Measurements from ENCODE around the gene MLIP.

Gene MLIP

DNA sequence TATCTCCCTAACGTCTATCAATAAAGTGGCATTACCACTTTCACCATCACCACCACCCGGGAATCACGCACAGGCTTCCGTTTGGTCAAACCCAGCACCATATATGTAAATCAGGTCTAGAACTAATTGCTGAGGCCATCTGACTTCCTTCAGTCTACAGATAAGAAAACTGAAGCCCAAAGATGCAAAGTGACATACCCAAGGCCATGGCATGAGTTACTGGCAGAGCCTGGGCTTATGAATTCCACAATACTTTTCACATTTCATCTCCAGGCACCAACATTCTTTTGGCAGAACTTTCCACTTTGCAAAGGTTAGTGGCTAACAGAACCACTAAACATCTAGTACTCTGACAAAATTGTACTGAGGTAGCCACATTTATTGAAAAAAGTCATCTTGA is 132.5 kb downstream of the MLIP start:
- Histone ChIP-seq H2BK12ac (ENCODE audit: low read length) (no peak overlapping the region), H3K9me3 (ENCODE audit: insufficient read depth, low read depth, low read length) (no peaks in the 10 kb centered on the region), H3K4me2 (ENCODE audit: low read length) (no peak overlapping the region), H3K36me3 (ENCODE audit: control insufficient read depth in 1 of 2, insufficient read depth in 2 of 2, low read length in 2 of 2) (no peaks in the 10 kb centered on the region), H3K27me3 (ENCODE audit: insufficient read depth, low read length) (no peaks in the 10 kb centered on the region), H2AFZ (ENCODE audit: insufficient read depth, low read length, poor library complexity) (no peak overlapping the region), H3K4ac (ENCODE audit: low read depth, low read length) (no peak overlapping the region), H2BK120ac (ENCODE audit: insufficient read depth, low read length, poor library complexity) (no peak overlapping the region), H2BK5ac (ENCODE audit: low read depth, low read length, poor library complexity) (no peak overlapping the region), H3K14ac (ENCODE audit: low read length) (no peak overlapping the region), H3K9ac (ENCODE audit: low read length) (no peak overlapping the region), H3K18ac (ENCODE audit: low read length) (no peak overlapping the region), H3K4me3 (ENCODE audit: low read depth, low read length) (no peak overlapping the region), H4K8ac (ENCODE audit: low read depth, low read length) (no peak overlapping the region), H3K4me1 (ENCODE audit: control insufficient read depth in 1 of 2, insufficient read depth in 2 of 2, low read length in 2 of 2) (no peaks in the 10 kb centered on the region), H4K91ac (ENCODE audit: low read depth, low read length) (no peak overlapping the region), H3K27ac (ENCODE audit: low read depth, low read length) (no peak overlapping the region), H3K23ac (ENCODE audit: low read length) (no peak overlapping the region), H2AK5ac (ENCODE audit: low read length) (no peak overlapping the region), H4K12ac (ENCODE audit: low read depth, low read length) (no peak overlapping the region), H3K79me1 (ENCODE audit: low read length) (no peaks in the 10 kb centered on the region), H3K79me2 (ENCODE audit: control insufficient read depth, insufficient read depth, low read length, poor library complexity) (no peaks in the 10 kb centered on the region)
- no peak for DNase-seq
- no CpG with 5 or more reads among the region's 4 CpGs for WGBS (ENCODE audit: extremely low coverage, insufficient coverage, insufficient read length)

DNA sequence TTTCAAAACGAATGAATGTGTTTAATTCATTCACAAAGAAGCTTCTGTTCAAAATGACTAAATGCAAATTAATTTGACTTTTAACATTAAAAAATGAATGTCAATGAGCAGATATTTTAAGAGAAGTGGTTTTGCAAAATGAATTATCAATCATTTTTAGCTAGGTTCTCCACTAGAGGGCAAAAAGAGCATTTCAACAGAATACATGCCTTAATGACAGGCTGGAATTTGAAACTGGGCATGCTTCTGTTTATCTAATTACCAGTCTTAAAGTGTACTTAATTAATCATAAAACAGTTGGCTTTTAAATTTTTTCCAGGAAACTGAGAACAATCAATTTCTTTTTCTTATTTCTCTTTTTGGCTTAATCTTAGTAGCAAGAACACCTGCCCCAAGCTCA is 133.2 kb downstream of the MLIP start:
- no CpG with 5 or more reads among the region's 1 CpG for WGBS (ENCODE audit: extremely low coverage, insufficient coverage, insufficient read length)
- no peak overlapping the region for H3K27ac ChIP-seq (ENCODE audit: low read depth, low read length)
- no peak overlapping the region for H3K23ac ChIP-seq (ENCODE audit: low read length)
- H3K4ac ChIP-seq (ENCODE audit: low read depth, low read length) = no peak overlapping the region
- H3K14ac ChIP-seq (ENCODE audit: low read length) = no peak overlapping the region
- H3K79me1 ChIP-seq (ENCODE audit: low read length) = no peaks in the 10 kb centered on the region
- H3K18ac ChIP-seq (ENCODE audit: low read length) = no peak overlapping the region
- no peak overlapping the region for H2BK5ac ChIP-seq (ENCODE audit: low read depth, low read length, poor library complexity)
- H3K9ac ChIP-seq (ENCODE audit: low read length) = no peak overlapping the region
- H3K4me3 ChIP-seq (ENCODE audit: low read depth, low read length) = no peak overlapping the region
- H3K4me1 ChIP-seq (ENCODE audit: control insufficient read depth in 1 of 2, insufficient read depth in 2 of 2, low read length in 2 of 2) = no peaks in the 10 kb centered on the region
- H4K12ac ChIP-seq (ENCODE audit: low read depth, low read length) = no peak overlapping the region
- no peaks in the 10 kb centered on the region for H3K9me3 ChIP-seq (ENCODE audit: insufficient read depth, low read depth, low read length)
- H3K27me3 ChIP-seq (ENCODE audit: insufficient read depth, low read length) = no peaks in the 10 kb centered on the region
- no peak overlapping the region for H4K91ac ChIP-seq (ENCODE audit: low read depth, low read length)
- no peak overlapping the region for H3K4me2 ChIP-seq (ENCODE audit: low read length)
- H2BK120ac ChIP-seq (ENCODE audit: insufficient read depth, low read length, poor library complexity) = no peak overlapping the region
- no peaks in the 10 kb centered on the region for H3K36me3 ChIP-seq (ENCODE audit: control insufficient read depth in 1 of 2, insufficient read depth in 2 of 2, low read length in 2 of 2)
- H3K79me2 ChIP-seq (ENCODE audit: control insufficient read depth, insufficient read depth, low read length, poor library complexity) = no peaks in the 10 kb centered on the region
- H2BK12ac ChIP-seq (ENCODE audit: low read length) = no peak overlapping the region
- H2AK5ac ChIP-seq (ENCODE audit: low read length) = no peak overlapping the region
- peak in 1 of 2 donors; percentile 52 for DNase-seq
- H2AFZ ChIP-seq (ENCODE audit: insufficient read depth, low read length, poor library complexity) = no peak overlapping the region
- H4K8ac ChIP-seq (ENCODE audit: low read depth, low read length) = no peak overlapping the region

DNA sequence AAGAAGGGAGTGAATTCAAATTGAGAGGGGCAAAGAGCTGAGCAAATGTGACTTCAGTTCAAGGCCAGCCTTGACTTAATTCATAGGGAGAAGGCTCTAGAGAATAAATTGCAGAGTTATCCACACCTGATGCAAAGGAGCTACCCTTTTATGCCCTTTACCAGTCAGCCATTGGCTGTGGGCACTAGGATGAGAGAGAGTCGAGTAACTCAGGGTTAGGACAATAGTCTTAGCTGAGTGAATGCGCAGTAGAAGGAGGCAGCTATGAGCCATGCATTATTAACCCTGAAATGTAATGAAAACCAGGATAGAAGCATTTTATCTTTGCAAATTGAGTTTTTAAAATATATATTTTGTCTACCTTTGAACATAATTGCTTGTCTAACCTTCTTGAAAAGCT is 134.0 kb downstream of the MLIP start:
- no peak overlapping the region for H2AK5ac ChIP-seq (ENCODE audit: low read length)
- H3K4me1 ChIP-seq (ENCODE audit: control insufficient read depth in 1 of 2, insufficient read depth in 2 of 2, low read length in 2 of 2) = no peaks in the 10 kb centered on the region
- no peak overlapping the region for H2BK12ac ChIP-seq (ENCODE audit: low read length)
- no peak overlapping the region for H3K9ac ChIP-seq (ENCODE audit: low read length)
- WGBS (ENCODE audit: extremely low coverage, insufficient coverage, insufficient read length) = no CpG with 5 or more reads among the region's 2 CpGs
- H2BK120ac ChIP-seq (ENCODE audit: insufficient read depth, low read length, poor library complexity) = no peak overlapping the region
- H3K18ac ChIP-seq (ENCODE audit: low read length) = no peak overlapping the region
- no peak overlapping the region for H2AFZ ChIP-seq (ENCODE audit: insufficient read depth, low read length, poor library complexity)
- no peaks in the 10 kb centered on the region for H3K9me3 ChIP-seq (ENCODE audit: insufficient read depth, low read depth, low read length)
- no peak overlapping the region for H3K4me3 ChIP-seq (ENCODE audit: low read depth, low read length)
- H3K36me3 ChIP-seq (ENCODE audit: control insufficient read depth in 1 of 2, insufficient read depth in 2 of 2, low read length in 2 of 2) = no peaks in the 10 kb centered on the region
- no peak overlapping the region for H4K12ac ChIP-seq (ENCODE audit: low read depth, low read length)
- no peak overlapping the region for H4K91ac ChIP-seq (ENCODE audit: low read depth, low read length)
- no peaks in the 10 kb centered on the region for H3K79me2 ChIP-seq (ENCODE audit: control insufficient read depth, insufficient read depth, low read length, poor library complexity)
- no peak overlapping the region for H3K14ac ChIP-seq (ENCODE audit: low read length)
- no peak overlapping the region for H3K27ac ChIP-seq (ENCODE audit: low read depth, low read length)
- no peaks in the 10 kb centered on the region for H3K27me3 ChIP-seq (ENCODE audit: insufficient read depth, low read length)
- H3K4ac ChIP-seq (ENCODE audit: low read depth, low read length) = no peak overlapping the region
- H3K4me2 ChIP-seq (ENCODE audit: low read length) = no peak overlapping the region
- no peak overlapping the region for H2BK5ac ChIP-seq (ENCODE audit: low read depth, low read length, poor library complexity)
- no peak for DNase-seq
- H4K8ac ChIP-seq (ENCODE audit: low read depth, low read length) = no peak overlapping the region
- no peaks in the 10 kb centered on the region for H3K79me1 ChIP-seq (ENCODE audit: low read length)
- H3K23ac ChIP-seq (ENCODE audit: low read length) = no peak overlapping the region

DNA sequence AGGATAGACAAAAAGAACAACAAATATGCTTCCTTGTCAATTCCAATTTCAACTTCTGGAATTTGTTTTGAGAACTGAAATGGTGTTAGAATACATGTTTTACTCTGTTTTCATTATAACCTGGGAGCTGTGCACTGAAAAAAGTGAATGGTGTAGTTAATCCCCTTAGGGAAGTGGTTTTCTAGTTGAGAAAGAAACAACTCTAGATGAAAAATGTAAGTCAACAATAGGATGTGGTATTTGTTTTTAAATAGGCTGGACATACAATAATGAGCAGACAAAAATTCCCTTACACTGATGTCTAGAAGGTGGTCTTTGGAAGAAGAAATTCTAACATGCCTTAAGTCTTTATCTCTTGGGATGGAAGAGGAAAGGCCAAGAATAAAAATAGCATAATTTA is 137.1 kb downstream of the MLIP start:
- H3K4me1 ChIP-seq (ENCODE audit: control insufficient read depth in 1 of 2, insufficient read depth in 2 of 2, low read length in 2 of 2) = no peaks in the 10 kb centered on the region
- no peak overlapping the region for H3K4me2 ChIP-seq (ENCODE audit: low read length)
- H3K18ac ChIP-seq (ENCODE audit: low read length) = no peak overlapping the region
- no peak for DNase-seq
- H4K12ac ChIP-seq (ENCODE audit: low read depth, low read length) = no peak overlapping the region
- no peak overlapping the region for H2BK12ac ChIP-seq (ENCODE audit: low read length)
- no peaks in the 10 kb centered on the region for H3K36me3 ChIP-seq (ENCODE audit: control insufficient read depth in 1 of 2, insufficient read depth in 2 of 2, low read length in 2 of 2)
- no peak overlapping the region for H3K23ac ChIP-seq (ENCODE audit: low read length)
- H3K4ac ChIP-seq (ENCODE audit: low read depth, low read length) = no peak overlapping the region
- H3K27me3 ChIP-seq (ENCODE audit: insufficient read depth, low read length) = no peaks in the 10 kb centered on the region
- H4K8ac ChIP-seq (ENCODE audit: low read depth, low read length) = no peak overlapping the region
- H2BK5ac ChIP-seq (ENCODE audit: low read depth, low read length, poor library complexity) = no peak overlapping the region
- H3K14ac ChIP-seq (ENCODE audit: low read length) = no peak overlapping the region
- H4K91ac ChIP-seq (ENCODE audit: low read depth, low read length) = no peak overlapping the region
- no peak overlapping the region for H2AFZ ChIP-seq (ENCODE audit: insufficient read depth, low read length, poor library complexity)
- no peak overlapping the region for H3K27ac ChIP-seq (ENCODE audit: low read depth, low read length)
- H2BK120ac ChIP-seq (ENCODE audit: insufficient read depth, low read length, poor library complexity) = no peak overlapping the region
- no peaks in the 10 kb centered on the region for H3K79me2 ChIP-seq (ENCODE audit: control insufficient read depth, insufficient read depth, low read length, poor library complexity)
- H2AK5ac ChIP-seq (ENCODE audit: low read length) = no peak overlapping the region
- H3K4me3 ChIP-seq (ENCODE audit: low read depth, low read length) = no peak overlapping the region
- no peaks in the 10 kb centered on the region for H3K9me3 ChIP-seq (ENCODE audit: insufficient read depth, low read depth, low read length)
- H3K79me1 ChIP-seq (ENCODE audit: low read length) = no peaks in the 10 kb centered on the region
- no peak overlapping the region for H3K9ac ChIP-seq (ENCODE audit: low read length)

DNA sequence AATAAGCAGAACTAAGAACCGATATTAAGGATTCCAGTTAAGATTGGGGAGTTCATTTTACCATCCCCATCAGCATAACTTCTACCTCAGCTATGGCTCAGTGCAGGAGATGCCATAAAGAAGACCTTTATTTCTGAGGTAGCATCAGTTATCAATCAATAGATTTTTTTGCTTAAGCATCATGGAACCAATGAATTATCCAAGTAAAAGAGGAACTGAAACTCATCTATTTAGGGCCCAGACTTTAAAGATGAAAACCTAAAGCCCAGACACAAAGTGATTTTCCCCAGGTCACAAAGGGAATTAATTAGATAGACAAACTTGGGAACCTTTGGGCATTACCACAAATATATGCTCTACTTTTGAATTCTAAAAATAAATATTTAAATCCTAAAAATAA is 137.8 kb downstream of the MLIP start:
- Histone ChIP-seq H2BK12ac (ENCODE audit: low read length) (no peak overlapping the region), H2AFZ (ENCODE audit: insufficient read depth, low read length, poor library complexity) (no peak overlapping the region), H3K4me1 (ENCODE audit: control insufficient read depth in 1 of 2, insufficient read depth in 2 of 2, low read length in 2 of 2) (no peaks in the 10 kb centered on the region), H4K8ac (ENCODE audit: low read depth, low read length) (no peak overlapping the region), H3K27me3 (ENCODE audit: insufficient read depth, low read length) (no peaks in the 10 kb centered on the region), H4K12ac (ENCODE audit: low read depth, low read length) (no peak overlapping the region), H3K79me1 (ENCODE audit: low read length) (no peaks in the 10 kb centered on the region), H3K4me2 (ENCODE audit: low read length) (no peak overlapping the region), H2BK120ac (ENCODE audit: insufficient read depth, low read length, poor library complexity) (no peak overlapping the region), H4K91ac (ENCODE audit: low read depth, low read length) (no peak overlapping the region), H3K4ac (ENCODE audit: low read depth, low read length) (no peak overlapping the region), H2BK5ac (ENCODE audit: low read depth, low read length, poor library complexity) (no peak overlapping the region), H3K79me2 (ENCODE audit: control insufficient read depth, insufficient read depth, low read length, poor library complexity) (no peaks in the 10 kb centered on the region), H3K9ac (ENCODE audit: low read length) (no peak overlapping the region), H3K27ac (ENCODE audit: low read depth, low read length) (no peak overlapping the region), H3K4me3 (ENCODE audit: low read depth, low read length) (no peak overlapping the region), H3K14ac (ENCODE audit: low read length) (no peak overlapping the region), H3K18ac (ENCODE audit: low read length) (no peak overlapping the region), H2AK5ac (ENCODE audit: low read length) (no peak overlapping the region), H3K9me3 (ENCODE audit: insufficient read depth, low read depth, low read length) (no peaks in the 10 kb centered on the region), H3K23ac (ENCODE audit: low read length) (no peak overlapping the region), H3K36me3 (ENCODE audit: control insufficient read depth in 1 of 2, insufficient read depth in 2 of 2, low read length in 2 of 2) (no peaks in the 10 kb centered on the region)
- no CpG with 5 or more reads among the region's 1 CpG for WGBS (ENCODE audit: extremely low coverage, insufficient coverage, insufficient read length)
- DNase-seq = no peak
